GM12801 (cell line): Measurements from ENCODE around the gene POU2AF1.

Experiments used
- TF ChIP-seq, protein P1 (sequence below): IDR thresholded peaks from one replicate; pipeline ENCODE4 v1.5.1; 2011; ENCODE audit warnings: control low read depth; ENCODE audit not compliant: insufficient read length; ENCODE audit errors: extremely low read depth

POU2AF1 gene

DNA sequence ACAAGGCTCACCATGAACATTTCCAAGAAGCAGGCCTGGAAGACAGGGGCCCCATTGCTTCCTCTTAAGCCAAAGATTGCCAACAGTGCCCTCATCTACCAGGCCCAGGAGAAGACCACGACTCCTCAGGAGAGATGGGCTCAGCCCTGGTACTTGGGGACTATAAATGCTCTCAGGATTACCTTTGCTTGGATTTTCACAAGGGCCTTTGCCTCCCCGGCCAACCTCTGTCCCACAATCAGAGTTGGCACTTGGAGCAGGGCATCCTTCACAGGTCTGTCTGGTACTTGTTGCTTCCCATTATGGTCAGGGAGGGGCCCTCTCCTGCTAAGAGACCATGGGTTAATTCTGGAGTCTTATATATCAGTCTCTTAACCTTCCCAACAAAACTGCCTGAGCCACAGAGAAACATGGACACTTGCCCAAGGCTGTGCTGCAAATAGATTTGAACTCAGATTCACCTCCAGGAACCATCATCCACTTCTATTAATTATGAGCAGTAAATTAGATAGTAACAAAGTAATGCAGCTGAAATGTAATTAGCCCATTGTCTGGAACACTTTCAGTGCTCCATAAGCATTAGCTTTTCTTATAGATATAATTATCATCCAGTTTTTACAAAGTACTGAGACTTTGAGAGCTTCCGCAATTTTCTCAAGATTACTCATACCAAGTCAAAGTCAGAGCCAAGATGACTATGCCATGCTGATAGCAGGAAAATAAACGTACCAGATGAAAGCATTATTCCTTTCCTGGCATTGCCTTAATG, 47.2 kb downstream of the POU2AF1 start:
- TF ChIP-seq, protein P1, sequence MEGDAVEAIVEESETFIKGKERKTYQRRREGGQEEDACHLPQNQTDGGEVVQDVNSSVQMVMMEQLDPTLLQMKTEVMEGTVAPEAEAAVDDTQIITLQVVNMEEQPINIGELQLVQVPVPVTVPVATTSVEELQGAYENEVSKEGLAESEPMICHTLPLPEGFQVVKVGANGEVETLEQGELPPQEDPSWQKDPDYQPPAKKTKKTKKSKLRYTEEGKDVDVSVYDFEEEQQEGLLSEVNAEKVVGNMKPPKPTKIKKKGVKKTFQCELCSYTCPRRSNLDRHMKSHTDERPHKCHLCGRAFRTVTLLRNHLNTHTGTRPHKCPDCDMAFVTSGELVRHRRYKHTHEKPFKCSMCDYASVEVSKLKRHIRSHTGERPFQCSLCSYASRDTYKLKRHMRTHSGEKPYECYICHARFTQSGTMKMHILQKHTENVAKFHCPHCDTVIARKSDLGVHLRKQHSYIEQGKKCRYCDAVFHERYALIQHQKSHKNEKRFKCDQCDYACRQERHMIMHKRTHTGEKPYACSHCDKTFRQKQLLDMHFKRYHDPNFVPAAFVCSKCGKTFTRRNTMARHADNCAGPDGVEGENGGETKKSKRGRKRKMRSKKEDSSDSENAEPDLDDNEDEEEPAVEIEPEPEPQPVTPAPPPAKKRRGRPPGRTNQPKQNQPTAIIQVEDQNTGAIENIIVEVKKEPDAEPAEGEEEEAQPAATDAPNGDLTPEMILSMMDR = no peak

DNA sequence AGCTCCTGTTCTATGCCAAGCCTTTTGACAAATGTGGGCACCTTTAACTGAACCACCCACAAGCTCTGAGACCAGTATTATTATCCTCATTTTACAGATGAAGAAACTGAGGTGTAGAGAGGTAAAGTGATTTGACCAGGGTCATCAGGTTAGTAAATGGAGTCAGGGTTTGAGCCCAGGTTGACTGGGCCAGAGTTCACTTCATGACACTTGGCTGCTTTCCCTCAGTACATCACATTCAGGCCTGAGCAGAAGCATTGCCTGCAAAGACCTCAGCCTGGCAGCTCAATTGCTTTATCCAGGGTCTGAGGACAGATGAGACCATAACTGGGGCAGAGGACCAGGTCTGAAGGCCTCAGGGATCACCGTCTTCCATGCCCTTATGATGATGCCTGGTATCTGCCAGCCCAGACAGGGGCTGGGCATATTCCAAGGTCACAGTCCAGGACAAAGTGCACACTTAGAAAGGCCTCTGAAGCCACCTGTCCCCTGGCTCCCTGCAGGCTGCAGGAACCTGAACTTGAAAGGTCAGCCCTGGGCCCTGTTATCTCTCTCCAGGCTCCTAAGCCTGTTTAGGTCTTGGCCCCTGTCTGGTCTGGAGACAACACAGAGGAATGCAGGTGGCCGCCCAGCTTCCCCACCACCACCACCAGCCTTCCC, 48.7 kb downstream of the POU2AF1 start:
- TF ChIP-seq, protein P1 = no peak

DNA sequence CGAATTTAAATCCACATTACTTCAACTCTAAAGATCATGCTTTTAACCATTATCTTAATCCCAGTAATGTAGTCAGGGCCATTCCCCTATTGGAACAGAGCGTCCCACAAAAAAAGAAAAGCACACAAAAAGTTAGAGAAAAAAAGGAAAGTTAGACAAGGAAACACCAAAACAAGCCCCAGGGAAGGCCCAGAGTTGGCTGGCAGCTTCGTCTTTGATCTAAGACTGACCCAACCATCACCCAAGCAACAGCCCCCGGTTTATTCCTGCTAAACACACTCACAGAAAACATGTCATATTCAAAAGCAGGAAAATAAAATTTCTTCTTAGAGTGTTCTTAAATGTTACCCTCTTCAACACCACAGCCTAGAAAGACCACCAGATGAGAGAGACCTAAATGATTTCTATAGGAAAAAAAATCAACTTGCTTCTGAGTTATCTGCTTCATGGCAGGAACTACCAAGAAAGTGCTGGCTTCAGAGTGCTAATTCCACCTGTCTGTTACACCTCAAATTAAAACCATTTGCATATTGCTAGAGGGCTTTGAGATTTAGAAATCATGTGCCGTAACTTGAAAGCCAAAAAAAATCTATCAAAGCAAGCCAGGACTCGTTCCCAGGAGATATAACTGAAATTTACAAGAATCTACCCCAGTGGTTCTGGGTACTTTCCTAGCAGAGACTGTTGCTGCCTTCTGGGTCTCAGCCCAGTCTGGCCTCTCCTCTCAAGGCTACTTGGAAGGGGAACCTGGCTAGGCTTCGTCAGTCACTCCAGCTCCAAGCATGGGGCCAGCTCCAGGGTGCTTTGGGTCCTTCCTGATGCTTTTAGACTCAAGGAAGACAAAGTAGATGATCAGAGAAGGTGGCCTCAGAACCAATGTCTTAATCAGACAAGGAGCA, 49.5 kb downstream of the POU2AF1 start:
- TF ChIP-seq, protein P1 = no peak

DNA sequence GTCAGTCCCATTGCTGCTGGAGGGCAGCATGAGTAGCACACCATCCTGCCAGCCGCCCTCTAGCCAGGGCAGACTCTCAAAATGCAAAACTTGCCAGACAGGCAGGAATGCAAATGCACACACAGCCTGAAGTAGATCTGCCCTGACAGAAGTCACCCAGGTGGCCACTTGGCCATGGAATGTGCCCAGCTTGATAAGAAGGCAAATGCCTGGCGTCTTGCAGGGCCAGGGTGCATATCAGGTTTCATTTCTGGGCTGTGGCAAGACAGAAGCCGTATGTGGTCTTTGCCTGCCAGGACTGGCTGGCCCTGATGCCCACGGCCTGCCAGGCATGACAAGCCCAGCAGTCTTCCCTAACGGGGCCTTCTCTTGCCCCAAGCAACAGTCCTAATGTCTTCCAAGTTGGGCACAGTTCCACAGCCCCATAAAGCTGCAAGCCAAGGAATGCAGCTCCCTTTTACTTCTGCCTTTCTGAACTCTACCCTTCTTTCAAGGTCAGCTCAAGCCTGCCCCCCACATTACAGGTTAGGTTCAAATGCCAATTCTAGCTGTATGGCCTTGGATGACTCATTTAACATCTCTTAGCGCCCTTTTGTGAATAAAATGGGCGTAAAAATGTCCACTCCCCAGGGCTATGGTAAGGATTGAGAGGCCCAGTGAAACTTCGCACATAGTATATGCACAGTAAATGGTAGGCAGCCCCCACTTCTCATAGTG, 51.0 kb downstream of the POU2AF1 start:
- TF ChIP-seq, protein P1 = no peak

DNA sequence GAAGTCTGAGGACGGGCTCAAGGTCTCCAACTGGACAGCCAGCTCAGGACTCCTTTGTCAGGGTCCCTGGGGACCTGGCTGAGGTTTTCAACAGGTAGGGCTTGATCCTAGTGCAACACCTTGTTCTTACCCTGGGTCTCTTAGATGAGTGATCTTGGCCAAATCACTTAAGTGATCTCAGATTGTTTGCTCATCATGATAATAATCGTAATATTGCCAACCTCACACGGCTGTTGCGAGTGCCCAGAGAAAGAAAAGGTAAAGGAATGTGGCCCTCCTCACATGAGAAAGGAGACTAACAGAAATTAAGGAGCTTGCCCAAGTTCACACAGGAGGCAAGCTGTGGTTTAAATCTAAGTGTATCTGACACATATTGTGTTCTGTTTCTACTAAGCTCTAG, 52.3 kb downstream of the POU2AF1 start:
- TF ChIP-seq, protein P1 = no peak

DNA sequence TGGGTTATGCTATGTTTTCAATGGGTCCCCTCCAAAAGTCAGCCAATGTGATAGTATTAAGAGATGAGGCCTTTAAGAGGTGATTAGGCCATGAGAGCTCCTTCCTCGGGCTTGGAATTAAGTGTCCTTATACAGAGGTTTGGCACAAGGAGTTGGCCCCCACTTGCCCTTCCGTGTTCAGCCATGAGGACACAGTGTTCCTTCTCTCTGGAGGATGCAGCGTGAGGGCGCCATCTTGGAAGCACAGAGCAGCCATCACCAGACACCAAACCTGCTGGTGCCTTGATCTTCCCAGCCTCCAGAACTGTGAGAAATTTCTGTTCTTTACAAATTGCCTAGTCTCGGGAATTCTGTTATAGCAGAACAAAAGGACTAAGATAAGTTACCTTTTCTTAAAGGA, 53.8 kb downstream of the POU2AF1 start:
- TF ChIP-seq, protein P1 = no peak
